GM23338 (cell line): ENCODE data around the gene GGT6. TPM values are rescaled to one million over a fixed set of nuclear protein-coding genes. Genes with fewer than 3 reads are reported as not detected.

Experiments used
- ATAC-seq: fragments of 200-7000 bp; cut with Tn5 transposase; 3 replicates; pipeline ENCODE4 v1.9.1; 2020
- DNase-seq: peaks from one replicate; pipeline ENCODE4 v3.0.0-alpha.2; 2015; ENCODE audit warnings: low spot score
- H2AFZ ChIP-seq: fragments of 200-600 bp; sonication (generic); 2 replicates; pipeline ENCODE4 v1.8.0; 2016; ENCODE audit warnings: antibody characterized with exemption, mild to moderate bottlenecking, moderate library complexity
- H3F3A ChIP-seq: fragments of 200-600 bp; sonication (generic); replicated peaks from 2 replicates; pipeline ENCODE4 v1.8.0; 2017; ENCODE audit warnings: antibody characterized with exemption, mixed run types, low read depth
- H3K27ac ChIP-seq: fragments of 200-600 bp; sonication (generic); 2 replicates; pipeline ENCODE4 v1.6.1; 2016; ENCODE audit warnings: low read depth
- H3K27me3 ChIP-seq: fragments of 200-600 bp; sonication (generic); 2 replicates; pipeline ENCODE4 v1.8.0; 2016; ENCODE audit warnings: mild to moderate bottlenecking, mixed run types, moderate library complexity; ENCODE audit not compliant: insufficient read depth
- H3K36me3 ChIP-seq: fragments of 200-600 bp; sonication (generic); 2 replicates; pipeline ENCODE4 v1.8.0; 2016; ENCODE audit warnings: mild to moderate bottlenecking; ENCODE audit not compliant: insufficient read depth
- H3K4me1 ChIP-seq: fragments of 200-600 bp; sonication (generic); 2 replicates; pipeline ENCODE4 v1.8.0; 2016; ENCODE audit warnings: mild to moderate bottlenecking, moderate library complexity; ENCODE audit not compliant: insufficient read depth
- H3K4me2 ChIP-seq: fragments of 200-600 bp; sonication (generic); 2 replicates; pipeline ENCODE4 v1.7.1; 2017; ENCODE audit warnings: mixed run types
- H3K4me3 ChIP-seq: fragments of 200-600 bp; sonication (generic); 2 replicates; pipeline ENCODE4 v1.6.1; 2016; ENCODE audit warnings: mixed run types
- H3K79me2 ChIP-seq: fragments of 200-600 bp; sonication (generic); replicated peaks from 2 replicates; pipeline ENCODE4 v1.8.0; 2017; ENCODE audit warnings: mild to moderate bottlenecking; ENCODE audit not compliant: insufficient read depth
- H3K9me2 ChIP-seq: fragments of 200-600 bp; sonication (generic); 2 replicates; pipeline ENCODE4 v1.8.0; 2017; ENCODE audit not compliant: insufficient read depth
- H4K20me1 ChIP-seq: fragments of 200-600 bp; sonication (generic); replicated peaks from 2 replicates; pipeline ENCODE4 v1.8.0; 2017; ENCODE audit warnings: mild to moderate bottlenecking; ENCODE audit not compliant: insufficient read depth
- H3K27ac Mint-ChIP-seq: 2 replicates; pipeline ENCODE4 v1.8.0; 2020; ENCODE audit warnings: inconsistent platforms, mild to moderate bottlenecking, moderate library complexity, mixed read lengths
- H3K27me3 Mint-ChIP-seq: 3 replicates; pipeline ENCODE4 v1.8.0; 2022; ENCODE audit warnings: low read depth, mild to moderate bottlenecking, moderate library complexity, mixed read lengths, inconsistent platforms; ENCODE audit not compliant: insufficient read depth, poor library complexity
- H3K36me3 Mint-ChIP-seq: 3 replicates; pipeline ENCODE4 v1.8.0; 2021; ENCODE audit warnings: low read depth, mild to moderate bottlenecking, inconsistent platforms, moderate library complexity, mixed read lengths
- H3K4me1 Mint-ChIP-seq: 3 replicates; pipeline ENCODE4 v1.8.0; 2020; ENCODE audit warnings: mild to moderate bottlenecking, inconsistent platforms, mixed read lengths
- H3K4me3 Mint-ChIP-seq: 3 replicates; pipeline ENCODE4 v1.8.0; 2021; ENCODE audit warnings: moderate library complexity, mild to moderate bottlenecking, inconsistent platforms, mixed read lengths
- H3K9me3 Mint-ChIP-seq: 3 replicates; pipeline ENCODE4 v1.8.0; 2020; ENCODE audit warnings: moderate library complexity, mild to moderate bottlenecking, inconsistent platforms, mixed read lengths
- CREB1 ChIP-seq: fragments of 250-450 bp; sonication (Bioruptor Pico); IDR thresholded peaks from 2 replicates; pipeline ENCODE4 v1.5.0; 2020; ENCODE audit warnings: low read depth, mild to moderate bottlenecking, moderate library complexity
- CTCF ChIP-seq, 2 experiments: fragments of 200-600 bp in 1 of 2; sonication (generic) in 1 of 2; conservative IDR thresholded peaks; 2 replicates each; pipeline versions ENCODE4 v1.5.1 to v1.6.1; 2016 to 2017; ENCODE audit warnings: antibody characterized with exemption in 2 of 2, low read depth in 2 of 2, mild to moderate bottlenecking in 2 of 2, moderate library complexity in 1 of 2
- ETS1 ChIP-seq: IDR thresholded peaks from 2 replicates; pipeline ENCODE4 v1.6.1; 2016; ENCODE audit warnings: antibody characterized with exemption
- EZH2 ChIP-seq: fragments of 200-600 bp; sonication (generic); IDR thresholded peaks from one replicate; pipeline ENCODE4 v1.8.0; 2017; ENCODE audit warnings: antibody characterized with exemption, mild to moderate bottlenecking, low read depth; ENCODE audit not compliant: unreplicated experiment
- EZH2phosphoT487 ChIP-seq: fragments of 200-600 bp; sonication (generic); IDR thresholded peaks from one replicate; pipeline ENCODE4 v1.8.1; 2018; ENCODE audit warnings: antibody characterized with exemption; ENCODE audit not compliant: unreplicated experiment
- JUNB ChIP-seq: IDR thresholded peaks from one replicate; pipeline ENCODE4 v1.6.1; 2016; ENCODE audit warnings: antibody characterized with exemption; ENCODE audit not compliant: unreplicated experiment
- NANOG ChIP-seq: IDR thresholded peaks from 2 replicates; pipeline ENCODE4 v1.6.1; 2016; ENCODE audit warnings: antibody characterized with exemption, borderline replicate concordance
- POLR2AphosphoS5 ChIP-seq: IDR thresholded peaks from 2 replicates; pipeline ENCODE4 v1.6.1; 2016; ENCODE audit warnings: antibody characterized with exemption, low read depth
- STAT1 ChIP-seq: IDR thresholded peaks from one replicate; pipeline ENCODE4 v1.6.1; 2016; ENCODE audit warnings: antibody characterized with exemption; ENCODE audit not compliant: unreplicated experiment
- ZNF114 ChIP-seq: fragments of 250-450 bp; sonication (Bioruptor Pico); IDR thresholded peaks from 2 replicates; pipeline ENCODE4 v1.5.0; 2020; ENCODE audit warnings: mild to moderate bottlenecking, moderate library complexity
- ZNF331 ChIP-seq: fragments of 250-450 bp; sonication (Bioruptor Pico); IDR thresholded peaks from 2 replicates; pipeline ENCODE4 v1.5.0; 2020; ENCODE audit warnings: low read depth, mild to moderate bottlenecking, moderate library complexity
- polyA plus RNA-seq: library from polyadenylated mRNA; unstranded; fragments of >200 nt; fragmentation: Nextera tagmentation; extraction: Ambion mirVana; gene quantifications from 2 replicates; pipeline ENCODE4 v1.2.1, GENCODE V29; 2016
- total RNA-seq: library from RNA; depleted of rRNA; stranded (reverse); fragments of >200 nt; shearing (Covaris generic); gene quantifications from 2 replicates; pipeline ENCODE4 v1.2.3, GENCODE V29; 2014
- TF ChIP-seq, protein P1 (sequence below): fragments of 250-450 bp; sonication (Bioruptor Pico); IDR thresholded peaks from 2 replicates; pipeline ENCODE4 v1.5.0; 2020; ENCODE audit warnings: mild to moderate bottlenecking, moderate library complexity
- TF ChIP-seq, protein P2 (sequence below): IDR thresholded peaks from one replicate; pipeline ENCODE4 v1.6.1; 2018; ENCODE audit warnings: antibody characterized with exemption; ENCODE audit not compliant: unreplicated experiment

Gene GGT6
- total and polyA plus RNA-seq, 2 experiments from 2014 or later, result 0.24 TPM; not detected in 1

DNA sequence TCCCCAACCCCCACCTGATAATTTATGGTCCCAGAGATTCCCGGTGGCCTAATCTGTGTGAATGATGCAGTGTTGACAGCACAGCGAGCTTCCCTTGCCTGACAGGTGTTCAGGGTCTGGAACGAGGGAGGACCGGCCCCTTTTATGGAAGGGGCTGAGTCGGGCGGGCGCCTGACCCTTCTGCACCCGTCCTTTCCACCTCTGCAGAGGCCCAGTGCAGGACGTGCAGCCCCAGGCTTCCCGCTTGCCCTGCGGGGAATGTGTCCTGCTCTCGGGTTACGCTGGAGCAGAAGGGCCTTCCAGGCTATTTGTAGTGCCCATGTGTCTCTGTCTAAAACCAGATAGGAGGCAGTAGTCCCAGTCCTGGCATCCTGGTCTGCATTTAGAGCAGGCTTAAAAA, 40.2 kb upstream of the GGT6 start:
- H3K79me2 ChIP-seq, result no peaks in the 10 kb centered on the region
- H3K4me3 ChIP-seq, result peak overlapping the region; percentile 45; the same call in 1 of the 2 replicates
- Mint-ChIP-seq H3K4me3 (peak overlapping the region; percentile 61), H3K36me3 (no peaks in the 10 kb centered on the region; the same call in 2 of the 3 replicates), H3K27ac (peak overlapping the region; percentile 73; the same call in 1 of the 2 replicates), H3K27me3 (peaks cover 20% of the 10 kb centered on the region), H3K4me1 (peaks cover 36% of the 10 kb centered on the region), H3K9me3 (no peaks in the 10 kb centered on the region)
- no peaks in the 10 kb centered on the region for H3K36me3 ChIP-seq
- TF ChIP-seq CTCF (conservative IDR thresholded peaks at IDR 0.05; ENCODE audit: low read depth in 2 of 2), result no peak
- TF ChIP-seq ZNF114, result no peak
- TF ChIP-seq ETS1, result no peak
- TF ChIP-seq, protein P1, sequence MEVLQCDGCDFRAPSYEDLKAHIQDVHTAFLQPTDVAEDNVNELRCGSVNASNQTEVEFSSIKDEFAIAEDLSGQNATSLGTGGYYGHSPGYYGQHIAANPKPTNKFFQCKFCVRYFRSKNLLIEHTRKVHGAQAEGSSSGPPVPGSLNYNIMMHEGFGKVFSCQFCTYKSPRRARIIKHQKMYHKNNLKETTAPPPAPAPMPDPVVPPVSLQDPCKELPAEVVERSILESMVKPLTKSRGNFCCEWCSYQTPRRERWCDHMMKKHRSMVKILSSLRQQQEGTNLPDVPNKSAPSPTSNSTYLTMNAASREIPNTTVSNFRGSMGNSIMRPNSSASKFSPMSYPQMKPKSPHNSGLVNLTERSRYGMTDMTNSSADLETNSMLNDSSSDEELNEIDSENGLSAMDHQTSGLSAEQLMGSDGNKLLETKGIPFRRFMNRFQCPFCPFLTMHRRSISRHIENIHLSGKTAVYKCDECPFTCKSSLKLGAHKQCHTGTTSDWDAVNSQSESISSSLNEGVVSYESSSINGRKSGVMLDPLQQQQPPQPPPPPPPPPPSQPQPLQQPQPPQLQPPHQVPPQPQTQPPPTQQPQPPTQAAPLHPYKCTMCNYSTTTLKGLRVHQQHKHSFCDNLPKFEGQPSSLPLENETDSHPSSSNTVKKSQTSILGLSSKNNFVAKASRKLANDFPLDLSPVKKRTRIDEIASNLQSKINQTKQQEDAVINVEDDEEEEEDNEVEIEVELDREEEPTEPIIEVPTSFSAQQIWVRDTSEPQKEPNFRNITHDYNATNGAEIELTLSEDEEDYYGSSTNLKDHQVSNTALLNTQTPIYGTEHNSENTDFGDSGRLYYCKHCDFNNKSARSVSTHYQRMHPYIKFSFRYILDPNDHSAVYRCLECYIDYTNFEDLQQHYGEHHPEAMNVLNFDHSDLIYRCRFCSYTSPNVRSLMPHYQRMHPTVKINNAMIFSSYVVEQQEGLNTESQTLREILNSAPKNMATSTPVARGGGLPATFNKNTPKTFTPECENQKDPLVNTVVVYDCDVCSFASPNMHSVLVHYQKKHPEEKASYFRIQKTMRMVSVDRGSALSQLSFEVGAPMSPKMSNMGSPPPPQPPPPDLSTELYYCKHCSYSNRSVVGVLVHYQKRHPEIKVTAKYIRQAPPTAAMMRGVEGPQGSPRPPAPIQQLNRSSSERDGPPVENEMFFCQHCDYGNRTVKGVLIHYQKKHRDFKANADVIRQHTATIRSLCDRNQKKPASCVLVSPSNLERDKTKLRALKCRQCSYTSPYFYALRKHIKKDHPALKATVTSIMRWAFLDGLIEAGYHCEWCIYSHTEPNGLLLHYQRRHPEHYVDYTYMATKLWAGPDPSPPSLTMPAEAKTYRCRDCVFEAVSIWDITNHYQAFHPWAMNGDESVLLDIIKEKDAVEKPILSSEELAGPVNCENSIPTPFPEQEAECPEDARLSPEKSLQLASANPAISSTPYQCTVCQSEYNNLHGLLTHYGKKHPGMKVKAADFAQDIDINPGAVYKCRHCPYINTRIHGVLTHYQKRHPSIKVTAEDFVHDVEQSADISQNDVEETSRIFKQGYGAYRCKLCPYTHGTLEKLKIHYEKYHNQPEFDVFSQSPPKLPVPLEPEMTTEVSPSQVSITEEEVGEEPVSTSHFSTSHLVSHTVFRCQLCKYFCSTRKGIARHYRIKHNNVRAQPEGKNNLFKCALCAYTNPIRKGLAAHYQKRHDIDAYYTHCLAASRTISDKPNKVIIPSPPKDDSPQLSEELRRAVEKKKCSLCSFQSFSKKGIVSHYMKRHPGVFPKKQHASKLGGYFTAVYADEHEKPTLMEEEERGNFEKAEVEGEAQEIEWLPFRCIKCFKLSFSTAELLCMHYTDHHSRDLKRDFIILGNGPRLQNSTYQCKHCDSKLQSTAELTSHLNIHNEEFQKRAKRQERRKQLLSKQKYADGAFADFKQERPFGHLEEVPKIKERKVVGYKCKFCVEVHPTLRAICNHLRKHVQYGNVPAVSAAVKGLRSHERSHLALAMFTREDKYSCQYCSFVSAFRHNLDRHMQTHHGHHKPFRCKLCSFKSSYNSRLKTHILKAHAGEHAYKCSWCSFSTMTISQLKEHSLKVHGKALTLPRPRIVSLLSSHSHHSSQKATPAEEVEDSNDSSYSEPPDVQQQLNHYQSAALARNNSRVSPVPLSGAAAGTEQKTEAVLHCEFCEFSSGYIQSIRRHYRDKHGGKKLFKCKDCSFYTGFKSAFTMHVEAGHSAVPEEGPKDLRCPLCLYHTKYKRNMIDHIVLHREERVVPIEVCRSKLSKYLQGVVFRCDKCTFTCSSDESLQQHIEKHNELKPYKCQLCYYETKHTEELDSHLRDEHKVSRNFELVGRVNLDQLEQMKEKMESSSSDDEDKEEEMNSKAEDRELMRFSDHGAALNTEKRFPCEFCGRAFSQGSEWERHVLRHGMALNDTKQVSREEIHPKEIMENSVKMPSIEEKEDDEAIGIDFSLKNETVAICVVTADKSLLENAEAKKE, result no peak
- no peak for TF ChIP-seq STAT1
- no peak for TF ChIP-seq POLR2AphosphoS5
- no peak for TF ChIP-seq NANOG
- no peak for TF ChIP-seq JUNB
- TF ChIP-seq, protein P2, sequence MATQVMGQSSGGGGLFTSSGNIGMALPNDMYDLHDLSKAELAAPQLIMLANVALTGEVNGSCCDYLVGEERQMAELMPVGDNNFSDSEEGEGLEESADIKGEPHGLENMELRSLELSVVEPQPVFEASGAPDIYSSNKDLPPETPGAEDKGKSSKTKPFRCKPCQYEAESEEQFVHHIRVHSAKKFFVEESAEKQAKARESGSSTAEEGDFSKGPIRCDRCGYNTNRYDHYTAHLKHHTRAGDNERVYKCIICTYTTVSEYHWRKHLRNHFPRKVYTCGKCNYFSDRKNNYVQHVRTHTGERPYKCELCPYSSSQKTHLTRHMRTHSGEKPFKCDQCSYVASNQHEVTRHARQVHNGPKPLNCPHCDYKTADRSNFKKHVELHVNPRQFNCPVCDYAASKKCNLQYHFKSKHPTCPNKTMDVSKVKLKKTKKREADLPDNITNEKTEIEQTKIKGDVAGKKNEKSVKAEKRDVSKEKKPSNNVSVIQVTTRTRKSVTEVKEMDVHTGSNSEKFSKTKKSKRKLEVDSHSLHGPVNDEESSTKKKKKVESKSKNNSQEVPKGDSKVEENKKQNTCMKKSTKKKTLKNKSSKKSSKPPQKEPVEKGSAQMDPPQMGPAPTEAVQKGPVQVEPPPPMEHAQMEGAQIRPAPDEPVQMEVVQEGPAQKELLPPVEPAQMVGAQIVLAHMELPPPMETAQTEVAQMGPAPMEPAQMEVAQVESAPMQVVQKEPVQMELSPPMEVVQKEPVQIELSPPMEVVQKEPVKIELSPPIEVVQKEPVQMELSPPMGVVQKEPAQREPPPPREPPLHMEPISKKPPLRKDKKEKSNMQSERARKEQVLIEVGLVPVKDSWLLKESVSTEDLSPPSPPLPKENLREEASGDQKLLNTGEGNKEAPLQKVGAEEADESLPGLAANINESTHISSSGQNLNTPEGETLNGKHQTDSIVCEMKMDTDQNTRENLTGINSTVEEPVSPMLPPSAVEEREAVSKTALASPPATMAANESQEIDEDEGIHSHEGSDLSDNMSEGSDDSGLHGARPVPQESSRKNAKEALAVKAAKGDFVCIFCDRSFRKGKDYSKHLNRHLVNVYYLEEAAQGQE, result no peak
- no peak for TF ChIP-seq EZH2phosphoT487
- TF ChIP-seq CREB1 (CRISPR knock-in tag), result no peak
- TF ChIP-seq EZH2, result no peak
- no peak for TF ChIP-seq ZNF331 (CRISPR knock-in tag)
- peak; percentile 50 for ATAC-seq
- peaks cover 23% of the 10 kb centered on the region for H3K4me1 ChIP-seq
- H3K9me2 ChIP-seq, result no peaks in the 10 kb centered on the region
- peak overlapping the region; percentile 94; the same call in 1 of the 2 replicates for H2AFZ ChIP-seq
- H3K27me3 ChIP-seq, result no peaks in the 10 kb centered on the region
- peak overlapping the region; percentile 74 for H3K4me2 ChIP-seq
- H3K27ac ChIP-seq, result no peak overlapping the region
- 0 out of 2 replicates have a peak, but pooled peaks cover 9% of the 10 kb centered on the region for H3F3A ChIP-seq
- no peaks in the 10 kb centered on the region for H4K20me1 ChIP-seq
- peak; percentile 47 for DNase-seq
